Upper lobe of right lung (tissue), 1 donor: ENCODE measurements around the gene CD63. TPM values are rescaled to one million over a fixed set of nuclear protein-coding genes. Genes with fewer than 3 reads are reported as not detected.

ENCODE experiments used
- ATAC-seq: fragments of 200-7000 bp; cut with Tn5 transposase; one replicate; pipeline ENCODE4 v1.9.1; 2020; ENCODE audit warnings: mild to moderate bottlenecking, moderate library complexity
- DNase-seq: peaks from one replicate; pipeline ENCODE4 v3.0.0-alpha.2; 2020
- H3K27ac ChIP-seq: fragments of 200-600 bp; one replicate; pipeline ENCODE4 v1.8.0; 2022
- H3K27me3 ChIP-seq: fragments of 200-600 bp; one replicate; pipeline ENCODE4 v1.8.0; 2022; ENCODE audit warnings: mild to moderate bottlenecking
- H3K36me3 ChIP-seq: fragments of 200-600 bp; one replicate; pipeline ENCODE4 v1.8.0; 2022
- H3K4me1 ChIP-seq: fragments of 200-600 bp; one replicate; pipeline ENCODE4 v1.8.0; 2022
- H3K4me3 ChIP-seq: fragments of 200-600 bp; one replicate; pipeline ENCODE4 v1.8.0; 2022; ENCODE audit warnings: mild to moderate bottlenecking
- H3K9me3 ChIP-seq: fragments of 200-600 bp; one replicate; pipeline ENCODE4 v1.8.0; 2022
- CTCF ChIP-seq: fragments of 200-600 bp; IDR thresholded peaks from one replicate; pipeline ENCODE4 v1.8.0; 2022; ENCODE audit warnings: antibody characterized with exemption
- intact Hi-C: fragments of 100-400 bp; cut with DNase I; formaldehyde crosslinking; loops from one replicate; pipeline ENCODE4 v1.11.0; 2022
- total RNA-seq: library from RNA; stranded (reverse); fragmentation: NEBNext Ultra II Directional; extraction: Animal tissue kit (Norgen Biotek cat#: 25700); gene quantifications from one replicate; pipeline ENCODE4 v1.2.1, GENCODE V29; 2021
- donor health status: DM: no; HTN: yes; CAD: no; lungs with severe emphysema.

CD63 gene
- total RNA-seq, 1 donor from 2014 or later: 1,158 TPM

- ATAC-seq (no peak), DNase-seq (peak; percentile 55)
- TF ChIP-seq CTCF: no peak
- no peak overlapping the region for H3K27ac ChIP-seq
- H3K36me3 ChIP-seq: no peaks in the 10 kb centered on the region
- H3K27me3 ChIP-seq: no peaks in the 10 kb centered on the region
- no peaks in the 10 kb centered on the region for H3K9me3 ChIP-seq
- H3K4me3 ChIP-seq: no peak overlapping the region
- intact Hi-C loops: no loop called here
- H3K4me1 ChIP-seq: no peaks in the 10 kb centered on the region
Observed at GRCh38 chr12:55698241-55698955, 30.4 kb downstream of the CD63 start.

DNA sequence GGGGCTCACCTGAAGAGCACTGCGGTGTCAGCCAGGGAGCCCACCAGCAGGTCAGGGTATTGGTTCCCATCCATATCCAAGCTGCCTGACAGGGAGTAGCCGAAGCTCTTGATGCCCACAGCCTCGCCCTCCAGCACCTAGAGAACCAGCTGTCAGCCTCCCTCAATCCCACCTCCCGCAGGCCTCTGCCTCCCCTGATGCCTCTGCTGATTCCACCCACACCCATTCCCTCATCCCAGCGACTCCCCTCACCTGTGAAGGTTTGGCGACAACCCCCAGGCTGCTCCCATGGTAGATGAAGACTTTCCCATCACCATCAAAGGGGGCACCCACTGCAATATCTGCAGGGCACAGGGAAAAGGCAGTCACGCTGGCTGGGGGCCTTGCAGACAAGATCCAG is 31.1 kb downstream of the CD63 start:
- DNase-seq (peak; percentile 40), ATAC-seq (no peak)
- Histone ChIP-seq H3K4me1 (no peaks in the 10 kb centered on the region), H3K4me3 (no peak overlapping the region), H3K27me3 (no peaks in the 10 kb centered on the region), H3K27ac (no peak overlapping the region), H3K36me3 (no peaks in the 10 kb centered on the region), H3K9me3 (no peaks in the 10 kb centered on the region)
- no peak for TF ChIP-seq CTCF
- intact Hi-C loops: no loop called here

DNA sequence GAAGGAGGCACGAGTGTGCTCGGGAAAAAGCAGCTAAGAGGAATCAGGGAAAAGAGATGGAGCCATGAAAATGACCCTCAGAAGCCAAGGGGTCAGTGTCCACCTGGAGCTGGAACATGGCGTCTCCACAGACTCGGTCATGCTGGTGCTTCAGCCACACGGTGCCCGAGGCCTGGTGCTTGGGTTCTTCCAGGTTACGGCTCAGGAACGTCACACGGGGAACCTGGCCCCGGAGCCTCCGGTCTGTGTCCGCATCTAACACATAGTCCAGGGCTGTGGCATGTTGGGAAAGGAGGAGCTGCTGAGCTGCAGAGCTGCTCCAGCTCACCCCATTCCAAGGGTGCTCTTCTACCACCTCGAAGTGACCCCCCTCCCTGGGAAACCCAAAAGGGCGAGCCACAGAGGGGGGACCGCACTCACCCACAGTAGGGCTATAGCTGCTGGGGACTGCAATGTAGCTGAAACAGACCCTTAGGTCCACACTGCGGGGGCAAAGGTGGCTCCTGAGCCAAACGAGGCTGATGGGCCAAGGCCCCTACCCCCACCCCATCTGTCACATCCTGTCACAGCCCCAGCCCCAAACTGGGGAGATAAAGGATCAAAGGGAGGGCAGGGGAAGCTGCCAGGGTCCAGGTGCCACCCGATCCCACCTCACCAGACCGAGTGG is 31.9 kb downstream of the CD63 start:
- peak; percentile 40 for DNase-seq

DNA sequence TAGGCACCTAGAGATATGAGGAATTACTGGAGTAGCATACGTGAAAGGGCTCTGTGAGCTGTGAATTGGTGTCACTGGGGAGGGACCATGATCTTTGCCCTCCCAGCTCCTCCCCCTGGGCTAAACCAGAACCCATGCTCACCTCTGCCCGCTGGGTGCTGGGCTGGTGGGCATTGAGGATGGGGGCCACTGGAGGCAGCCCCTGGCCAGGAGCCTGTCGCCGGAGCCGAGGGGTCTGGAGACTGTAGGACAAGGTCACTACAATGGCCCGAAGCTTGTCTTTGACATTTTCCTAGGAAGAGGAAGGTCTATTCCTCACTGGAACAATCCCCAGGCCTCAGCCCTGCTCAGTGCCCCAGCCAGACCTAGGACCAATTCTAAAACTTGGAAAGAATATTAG is 32.7 kb downstream of the CD63 start:
- no peak overlapping the region for H3K27ac ChIP-seq
- no peaks in the 10 kb centered on the region for H3K9me3 ChIP-seq
- DNase-seq (peak; percentile 42), ATAC-seq (no peak)
- no peaks in the 10 kb centered on the region for H3K4me1 ChIP-seq
- no peak for TF ChIP-seq CTCF
- intact Hi-C loops: no loop called here
- no peak overlapping the region for H3K4me3 ChIP-seq
- no peaks in the 10 kb centered on the region for H3K27me3 ChIP-seq
- H3K36me3 ChIP-seq: no peaks in the 10 kb centered on the region

More for the DNA sequence above, 31.9 kb downstream of the CD63 start:
- H3K9me3 ChIP-seq: no peaks in the 10 kb centered on the region
- H3K4me3 ChIP-seq: no peak overlapping the region
- ATAC-seq: no peak
- no peak for TF ChIP-seq CTCF
- no peaks in the 10 kb centered on the region for H3K4me1 ChIP-seq
- no peaks in the 10 kb centered on the region for H3K36me3 ChIP-seq
- H3K27ac ChIP-seq: no peak overlapping the region
- intact Hi-C loops: no loop called here
- H3K27me3 ChIP-seq: no peaks in the 10 kb centered on the region

GRCh38 chr12:55695349-55695748 is 33.5 kb downstream of the CD63 start:
- no peak for TF ChIP-seq CTCF
- ATAC-seq (no peak), DNase-seq (peak; percentile 25)
- Histone ChIP-seq H3K9me3 (no peaks in the 10 kb centered on the region), H3K27ac (no peak overlapping the region), H3K36me3 (no peaks in the 10 kb centered on the region), H3K27me3 (no peaks in the 10 kb centered on the region), H3K4me3 (no peak overlapping the region), H3K4me1 (no peaks in the 10 kb centered on the region)
- intact Hi-C loops: no loop called here
